GM12878 (cell line): ENCODE data around the gene ALB. TPM values are rescaled to one million over a fixed set of nuclear protein-coding genes. Genes with fewer than 3 reads are reported as not detected.

Experiments
- ATAC-seq: fragments of 200-7000 bp; cut with Tn5 transposase; 3 replicates; pipeline ENCODE4 v1.9.1; 2020; ENCODE audit warnings: mild to moderate bottlenecking, moderate library complexity
- BruUV-seq: library from RNA; stranded (reverse); fragments of 400-500 nt; replicated peaks from 2 replicates; lab custom pipeline; 2021; lab: Mats Ljungman, UMichigan
- CTCF ChIA-PET: fragments of 300-600 bp; sonication (Branson Sonifier 250); formaldehyde crosslinking; extraction: SDS; loops from one replicate; lab custom pipeline; 2021; ENCODE audit warnings: inconsistent platforms; lab: Yijun Ruan, JAX
- POLR2A ChIA-PET: fragments of 350-600 bp; formaldehyde crosslinking; extraction: SDS; loops from one replicate; lab custom pipeline; 2021; ENCODE audit warnings: inconsistent platforms; lab: Charles Lee
- RAD21 ChIA-PET: fragments of 300-600 bp; sonication (Branson Sonifier 250); formaldehyde crosslinking; loops from one replicate; lab custom pipeline; 2023; ENCODE audit warnings: antibody characterized with exemption; ENCODE audit not compliant: unreplicated experiment; lab: Charles Lee
- SMC1A ChIA-PET: fragments of 300-600 bp; sonication (Branson Sonifier 250); formaldehyde crosslinking; loops from one replicate; lab custom pipeline; 2023; ENCODE audit not compliant: unreplicated experiment, uncharacterized antibody; lab: Charles Lee
- DNase-seq: peaks from one replicate; pipeline ENCODE4 v3.0.0-alpha.2; 2011; ENCODE audit warnings: low read depth, low spot score
- FAIRE-seq: peaks from 3 replicates; lab custom pipeline; 2011; peaks lifted over from hg19 to GRCh38; lab: Jason Lieb, UNC
- H2AFZ ChIP-seq: 2 replicates; pipeline ENCODE4 v1.6.0; 2011; ENCODE audit warnings: low read depth, low read length, control low read depth; ENCODE audit not compliant: control insufficient read depth
- H3K27ac ChIP-seq: 2 replicates; pipeline ENCODE4 v1.5.1; 2011; ENCODE audit warnings: control low read depth; ENCODE audit not compliant: control insufficient read depth, insufficient read depth
- H3K27me3 ChIP-seq, 2 experiments: replicated peaks in 1 of 2; 2 replicates each; pipeline versions ENCODE4 v1.6.0 to v1.6.1; 2011; ENCODE audit warnings: low read length in 1 of 2; ENCODE audit not compliant: control insufficient read depth in 2 of 2, insufficient read depth in 2 of 2
- H3K36me3 ChIP-seq, 2 experiments: 2 replicates each; pipeline ENCODE4 v1.5.1; 2011; ENCODE audit warnings: low read length in 1 of 2; ENCODE audit not compliant: control insufficient read depth in 2 of 2, insufficient read depth in 2 of 2
- H3K4me1 ChIP-seq: 2 replicates; pipeline ENCODE4 v1.6.1; 2011; ENCODE audit warnings: mild to moderate bottlenecking, low read length, moderate library complexity, mixed read lengths; ENCODE audit not compliant: control insufficient read depth, insufficient read depth
- H3K4me2 ChIP-seq: 2 replicates; pipeline ENCODE4 v1.6.0; 2011; ENCODE audit warnings: control low read depth; ENCODE audit not compliant: control insufficient read depth, insufficient read depth
- H3K4me3 ChIP-seq: fragments of 200-600 bp; sonication (generic); 2 replicates; pipeline ENCODE4 v1.5.1; 2016
- H3K79me2 ChIP-seq: 2 replicates; pipeline ENCODE4 v1.6.0; 2011; ENCODE audit warnings: low read length; ENCODE audit not compliant: control insufficient read depth, insufficient read depth
- H3K9ac ChIP-seq: 2 replicates; pipeline ENCODE4 v1.8.0; 2011; ENCODE audit warnings: low read length, control low read depth, mixed read lengths; ENCODE audit not compliant: control insufficient read depth, insufficient read depth
- H3K9me3 ChIP-seq: replicated peaks from 3 replicates; pipeline ENCODE4 v1.5.1; 2011; ENCODE audit warnings: mild to moderate bottlenecking, low read length; ENCODE audit not compliant: control insufficient read depth, insufficient read depth
- H4K20me1 ChIP-seq: 2 replicates; pipeline ENCODE4 v1.6.0; 2011; ENCODE audit not compliant: control insufficient read depth, insufficient read depth
- CBFB ChIP-seq: IDR thresholded peaks from 2 replicates; pipeline ENCODE4 v1.6.1; 2016; ENCODE audit warnings: antibody characterized with exemption, low read depth
- CBX3 ChIP-seq: fragments of 200-600 bp; sonication (generic); IDR thresholded peaks from 2 replicates; pipeline ENCODE4 v1.6.1; 2016; ENCODE audit warnings: low read depth, borderline replicate concordance
- CREB1 ChIP-seq: IDR thresholded peaks from 2 replicates; pipeline ENCODE4 v1.6.1; 2012; ENCODE audit warnings: low read depth, mild to moderate bottlenecking, inconsistent platforms
- EP300 ChIP-seq, 2 experiments: fragments of 150-350 bp in 1 of 2; IDR thresholded peaks; 2 replicates each; pipeline ENCODE4 v1.6.1; 2011 to 2012; ENCODE audit warnings: low read depth in 2 of 2, low read length in 2 of 2, borderline replicate concordance in 1 of 2, improper control_type of control experiment in 1 of 2, inconsistent platforms in 1 of 2; ENCODE audit not compliant: control insufficient read depth in 1 of 2
- HDAC6 ChIP-seq: fragments of 200-600 bp; sonication (generic); IDR thresholded peaks from one replicate; pipeline ENCODE4 v1.8.0; 2017; ENCODE audit warnings: antibody characterized with exemption; ENCODE audit not compliant: unreplicated experiment
- IKZF1 ChIP-seq: fragments of 450-650 bp; conservative IDR thresholded peaks from 2 replicates; pipeline ENCODE4 v1.6.1; 2017; ENCODE audit warnings: antibody characterized with exemption, mild to moderate bottlenecking
- MEF2A ChIP-seq: IDR thresholded peaks from 2 replicates; pipeline ENCODE4 v1.6.1; 2011; ENCODE audit warnings: low read depth, mild to moderate bottlenecking, low read length, moderate library complexity; ENCODE audit not compliant: insufficient read depth
- NFYB ChIP-seq: IDR thresholded peaks from 2 replicates; pipeline ENCODE4 v1.6.1; 2011; ENCODE audit warnings: low read depth, mild to moderate bottlenecking, low read length, improper control_type of control experiment, moderate library complexity; ENCODE audit not compliant: insufficient read depth
- PAX5 ChIP-seq: IDR thresholded peaks from 2 replicates; pipeline ENCODE4 v1.6.1; 2011; ENCODE audit warnings: low read depth, low read length, borderline replicate concordance
- SUPT20H ChIP-seq: IDR thresholded peaks from 2 replicates; pipeline ENCODE4 v1.6.1; 2011; ENCODE audit warnings: low read depth, mild to moderate bottlenecking, low read length, moderate library complexity, borderline replicate concordance; ENCODE audit not compliant: control insufficient read depth
- TCF7 ChIP-seq: IDR thresholded peaks from 2 replicates; pipeline ENCODE4 v1.6.1; 2014; ENCODE audit warnings: antibody characterized with exemption, borderline replicate concordance
- ZNF622 ChIP-seq: fragments of 450-650 bp; IDR thresholded peaks from 2 replicates; pipeline ENCODE4 v1.6.1; 2017; ENCODE audit warnings: mild to moderate bottlenecking, inconsistent platforms
- WGBS: methylation state at CpG from one replicate; pipeline ENCODE4 v1.1.6; 2016; ENCODE audit warnings: low lambda C conversion rate; ENCODE audit not compliant: insufficient replicate concordance, insufficient coverage; ENCODE audit errors: missing lambda C conversion rate; 5-methylcytosine and 5-hydroxymethylcytosine counted together
- in situ Hi-C: fragments of 300-500 bp; cut with MboI; formaldehyde crosslinking; loops from 9 replicates; pipeline ENCODE4 v1.14.3; 2018; ENCODE audit warnings: mixed read lengths
- intact Hi-C: fragments of 100-400 bp; cut with micrococcal nuclease; formaldehyde crosslinking; loops from one replicate; pipeline ENCODE4 v1.14.2; 2022; ENCODE audit not compliant: unreplicated experiment
- polyA plus RNA-seq, 11 experiments: library from polyadenylated mRNA; depleted of rRNA in 4 of 11; unstranded in 6 of 11; stranded (reverse) in 5 of 11; fragments of >200 nt; fragmentation: Nextera tagmentation in 4 of 11; fragmentation: Illumina TruSeq in 1 of 11; extraction: Ambion mirVana in 4 of 11; extraction: Trizol in 1 of 11; gene quantifications; 1 replicate in 1 of 11; 2 replicates in 10 of 11; pipeline versions ENCODE4 v1.2.1 to v1.2.3, GENCODE V29; 2011 to 2016; ENCODE audit warnings: inconsistent platforms in 2 of 11, missing spikeins in 2 of 11, low read depth in 1 of 11
- total RNA-seq, 4 experiments: library from RNA; depleted of rRNA in 3 of 4; stranded (reverse); fragments of >200 nt in 3 of 4; fragmentation: Illumina TruSeq in 1 of 4; extraction: Trizol in 1 of 4; gene quantifications; 2 replicates each; pipeline versions ENCODE4 v1.2.1 to v1.2.3, GENCODE V29; 2013 to 2021
- TF ChIP-seq, protein P1 (sequence below): fragments of 450-650 bp; IDR thresholded peaks from 2 replicates; pipeline ENCODE4 v1.6.1; 2017; ENCODE audit warnings: borderline replicate concordance

ALB gene
- total and polyA plus RNA-seq, 10 of the 15 experiments (the other 5 are each of a cell fraction or from before 2014, with no cell fraction given), result 0.05 to 29.0 TPM; not detected in 8

GRCh38 chr4:73414936-73415271 lies 10.8 kb downstream of the ALB start:
- BruUV-seq, result no TSS peak
- Histone ChIP-seq H3K4me2 (no peak overlapping the region), H3K27ac (no peak overlapping the region), H3K9ac (no peak overlapping the region), H3K27me3 (peaks cover 0 to 3% of the 10 kb centered on the region in 2 experiments; a peak in 1 of 4 replicates), H4K20me1 (no peaks in the 10 kb centered on the region), H3K4me3 (no peak overlapping the region), H2AFZ (no peak overlapping the region), H3K9me3 (no peaks in the 10 kb centered on the region), H3K4me1 (no peaks in the 10 kb centered on the region), H3K36me3 (no peaks in the 10 kb centered on the region), H3K79me2 (no peaks in the 10 kb centered on the region)
- ChIA-PET RAD21 (no interaction called here), SMC1A (no interaction called here), POLR2A (no interaction called here), CTCF (no interaction called here)
- intact Hi-C loops (no loop called here), in situ Hi-C loops (no loop called here)
- FAIRE-seq (no peak), DNase-seq (no peak), ATAC-seq (no peak)
- no peak for TF ChIP-seq ZNF622
- no peak for TF ChIP-seq CREB1
- no peak for TF ChIP-seq SUPT20H
- TF ChIP-seq TCF7, result no peak
- no peak for TF ChIP-seq PAX5
- TF ChIP-seq HDAC6, result no peak
- TF ChIP-seq EP300 (IDR thresholded peaks at IDR 0.05; ENCODE audit: borderline replicate concordance in 1 of 2, control insufficient read depth in 1 of 2, low read depth in 2 of 2, low read length in 2 of 2), result no peak
- TF ChIP-seq CBFB, result no peak
- no peak for TF ChIP-seq IKZF1
- no peak for TF ChIP-seq CBX3
- WGBS, result 46% methylated on average over 2 of the region's 2 CpGs

DNA sequence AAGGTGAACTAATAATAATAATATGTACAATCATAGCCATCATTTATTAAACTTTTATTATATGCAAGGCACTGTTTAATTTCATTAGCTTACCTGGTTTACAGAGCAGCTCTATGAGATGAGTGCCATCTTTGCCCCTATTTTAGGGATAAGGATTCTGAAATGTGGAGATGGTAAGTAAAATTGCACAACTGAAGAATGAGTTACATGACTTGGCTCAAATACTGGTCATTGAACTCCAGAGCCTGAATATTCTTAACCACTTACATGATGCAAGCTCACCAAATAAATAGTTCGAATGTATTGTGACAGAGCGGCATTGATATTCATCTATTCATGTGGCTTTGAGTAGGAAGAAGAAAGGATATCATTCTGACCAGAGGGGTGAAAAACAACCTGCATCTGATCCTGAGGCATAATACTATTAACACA lies 11.7 kb downstream of the ALB start:
- no TSS peak for BruUV-seq
- Histone ChIP-seq H3K4me1 (no peaks in the 10 kb centered on the region), H4K20me1 (no peaks in the 10 kb centered on the region), H2AFZ (no peak overlapping the region), H3K9ac (no peak overlapping the region), H3K27ac (no peak overlapping the region), H3K4me2 (no peak overlapping the region), H3K27me3 (peaks cover 0 to 3% of the 10 kb centered on the region in 2 experiments; a peak in 1 of 4 replicates), H3K9me3 (no peaks in the 10 kb centered on the region), H3K36me3 (no peaks in the 10 kb centered on the region), H3K4me3 (no peak overlapping the region)
- ChIA-PET RAD21 (no interaction called here), POLR2A (no interaction called here), SMC1A (no interaction called here), CTCF (no interaction called here)
- DNase-seq (no peak), ATAC-seq (no peak), FAIRE-seq (no peak)
- in situ Hi-C loops, result no loop called here
- intact Hi-C loops, result no loop called here
- 31% methylated on average over 2 of the region's 2 CpGs for WGBS
- no peak for TF ChIP-seq IKZF1
- TF ChIP-seq, protein P1, sequence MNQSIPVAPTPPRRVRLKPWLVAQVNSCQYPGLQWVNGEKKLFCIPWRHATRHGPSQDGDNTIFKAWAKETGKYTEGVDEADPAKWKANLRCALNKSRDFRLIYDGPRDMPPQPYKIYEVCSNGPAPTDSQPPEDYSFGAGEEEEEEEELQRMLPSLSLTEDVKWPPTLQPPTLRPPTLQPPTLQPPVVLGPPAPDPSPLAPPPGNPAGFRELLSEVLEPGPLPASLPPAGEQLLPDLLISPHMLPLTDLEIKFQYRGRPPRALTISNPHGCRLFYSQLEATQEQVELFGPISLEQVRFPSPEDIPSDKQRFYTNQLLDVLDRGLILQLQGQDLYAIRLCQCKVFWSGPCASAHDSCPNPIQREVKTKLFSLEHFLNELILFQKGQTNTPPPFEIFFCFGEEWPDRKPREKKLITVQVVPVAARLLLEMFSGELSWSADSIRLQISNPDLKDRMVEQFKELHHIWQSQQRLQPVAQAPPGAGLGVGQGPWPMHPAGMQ, result no peak
- TF ChIP-seq CBFB, result no peak
- TF ChIP-seq MEF2A, result no peak
- TF ChIP-seq NFYB, result no peak
- TF ChIP-seq, all 136 proteins: peak for 0
- H3K79me2 ChIP-seq, result no peaks in the 10 kb centered on the region
